Mesothelial cell of epicardium (in vitro differentiated cells): ENCODE measurements around the gene CYB5D1. TPM values are rescaled to one million over a fixed set of nuclear protein-coding genes. Genes with fewer than 3 reads are reported as not detected.

Experiments
- DNase-seq, 2 experiments: peaks; one replicate each; pipeline ENCODE4 v3.0.0; 2021; ENCODE audit warnings: low spot score in 2 of 2; ENCODE audit not compliant: unreplicated experiment in 2 of 2
- H3K27ac Mint-ChIP-seq: 2 replicates; pipeline ENCODE4 v1.8.0; 2021; ENCODE audit warnings: mixed read lengths
- H3K27me3 Mint-ChIP-seq: 2 replicates; pipeline ENCODE4 v1.8.0; 2021; ENCODE audit warnings: low read depth, mixed read lengths
- H3K36me3 Mint-ChIP-seq: 2 replicates; pipeline ENCODE4 v1.8.0; 2021; ENCODE audit warnings: mixed read lengths
- H3K4me1 Mint-ChIP-seq: 2 replicates; pipeline ENCODE4 v1.8.0; 2021; ENCODE audit warnings: mixed read lengths
- H3K4me3 Mint-ChIP-seq: 2 replicates; pipeline ENCODE4 v1.8.0; 2021; ENCODE audit warnings: mild to moderate bottlenecking, moderate library complexity, mixed read lengths
- H3K9me3 Mint-ChIP-seq: 2 replicates; pipeline ENCODE4 v1.8.0; 2021; ENCODE audit warnings: mixed read lengths
- CTCF ChIP-seq: fragments of 200-600 bp; sonication (generic); IDR thresholded peaks from one replicate; pipeline ENCODE4 v1.5.0; 2021; ENCODE audit warnings: antibody characterized with exemption; ENCODE audit not compliant: unreplicated experiment
- total RNA-seq: library from RNA; stranded (reverse); gene quantifications from 3 replicates; pipeline ENCODE4 v1.2.1, GENCODE V29; 2021

Gene CYB5D1
- total RNA-seq, 1 donor from 2014 or later: 13.0 TPM

GRCh38 chr17:7834957-7835813 lies 22.6 kb upstream of the CYB5D1 start:
- Mint-ChIP-seq H3K4me3 (peak overlapping the region; percentile 96), H3K27ac (peak overlapping the region; percentile 100), H3K4me1 (peaks cover 43% of the 10 kb centered on the region), H3K36me3 (no peaks in the 10 kb centered on the region), H3K9me3 (no peaks in the 10 kb centered on the region), H3K27me3 (peaks cover 18% of the 10 kb centered on the region)
- TF ChIP-seq CTCF: peak; percentile 68
- DNase-seq: peak; percentile 91 to 98

GRCh38 chr17:7835814-7836595 lies 21.8 kb upstream of the CYB5D1 start:
- H3K4me1 Mint-ChIP-seq: peaks cover 51% of the 10 kb centered on the region
- H3K27ac Mint-ChIP-seq: peak overlapping the region; percentile 98
- H3K27me3 Mint-ChIP-seq: peaks cover 11% of the 10 kb centered on the region
- H3K9me3 Mint-ChIP-seq: no peaks in the 10 kb centered on the region
- peak in 1 of 2 experiments; percentile 68 for DNase-seq
- H3K4me3 Mint-ChIP-seq: peak overlapping the region; percentile 96
- H3K36me3 Mint-ChIP-seq: peaks cover 4% of the 10 kb centered on the region
- TF ChIP-seq CTCF: no peak

DNA sequence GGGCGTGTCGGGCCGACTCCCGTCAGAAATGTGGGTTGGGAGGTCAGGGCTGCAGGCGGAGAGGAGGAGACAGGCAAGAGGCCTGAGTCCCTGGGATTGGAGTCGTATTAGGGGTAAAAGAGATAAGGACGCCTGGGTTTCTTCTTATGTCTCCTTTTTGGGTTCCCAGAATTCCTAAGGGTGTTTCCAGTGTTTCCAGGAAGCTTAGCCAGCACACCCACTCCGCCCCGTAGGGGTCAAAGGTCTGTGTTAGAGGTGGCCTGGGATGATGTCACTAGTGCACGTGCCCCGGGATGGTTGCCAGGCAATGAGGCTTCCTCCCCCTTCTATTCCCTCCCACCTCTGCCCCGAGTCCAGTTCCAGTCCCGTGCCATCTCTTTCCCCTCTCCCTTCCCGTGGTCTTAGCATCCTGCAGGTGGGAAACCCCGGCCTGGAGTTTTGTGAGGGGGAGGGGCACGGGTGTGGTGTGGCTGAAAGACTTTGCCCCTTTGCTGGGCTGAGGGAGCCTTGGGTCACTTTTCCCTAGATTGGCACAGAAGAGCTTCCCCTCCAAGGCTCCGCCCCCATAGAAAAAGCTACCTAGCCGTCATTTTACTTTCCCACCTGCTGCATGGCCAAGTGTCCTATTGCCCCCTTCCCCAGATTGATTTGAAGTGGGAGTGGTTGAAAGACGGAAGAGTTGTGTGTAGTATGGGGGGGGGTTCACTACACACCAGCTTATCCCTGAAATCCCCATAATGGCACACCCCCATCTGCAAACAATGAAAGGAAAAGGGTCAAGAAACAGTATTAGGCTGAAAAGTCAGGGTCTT lies 21.0 kb upstream of the CYB5D1 start:
- H3K4me3 Mint-ChIP-seq: peak overlapping the region; percentile 96
- peaks cover 5% of the 10 kb centered on the region for H3K27me3 Mint-ChIP-seq
- H3K27ac Mint-ChIP-seq: peak overlapping the region; percentile 98
- TF ChIP-seq CTCF: no peak
- H3K4me1 Mint-ChIP-seq: peaks cover 56% of the 10 kb centered on the region
- H3K36me3 Mint-ChIP-seq: peaks cover 4% of the 10 kb centered on the region
- peak in 1 of 2 experiments; percentile 77 for DNase-seq
- no peaks in the 10 kb centered on the region for H3K9me3 Mint-ChIP-seq

- no peak for TF ChIP-seq CTCF
- peaks cover 4% of the 10 kb centered on the region for H3K36me3 Mint-ChIP-seq
- H3K27ac Mint-ChIP-seq: peak overlapping the region; percentile 98
- peaks cover 2% of the 10 kb centered on the region for H3K27me3 Mint-ChIP-seq
- H3K4me3 Mint-ChIP-seq: peak overlapping the region; percentile 96
- H3K4me1 Mint-ChIP-seq: peaks cover 62% of the 10 kb centered on the region
- no peaks in the 10 kb centered on the region for H3K9me3 Mint-ChIP-seq
- DNase-seq: no peak
These were observed 20.3 kb upstream of the CYB5D1 start for GRCh38 chr17:7837408-7838088.
